ENCODE results near the gene MAPK8IP2.

MAPK8IP2 gene

GRCh38 chr22:50576806-50577696, 23.5 kb upstream of the MAPK8IP2 start:
- Histone ChIP-seq H3K4me1 (ENCODE audit: control insufficient read depth, insufficient read depth, low read length) (peaks cover 29% of the 10 kb centered on the region), H3K9me3 (ENCODE audit: control insufficient read depth, low read length) (no peaks in the 10 kb centered on the region), H3K36me3 (ENCODE audit: control insufficient read depth, insufficient read depth, low read length, severe bottlenecking) (peaks cover 2% of the 10 kb centered on the region), H3K27me3 (replicated peaks; ENCODE audit: control insufficient read depth, insufficient read depth, low read length) (no peaks in the 10 kb centered on the region), H3K4me3 (ENCODE audit: low read length) (peak overlapping the region; percentile 8), H3K9ac (ENCODE audit: low read length) (no peak overlapping the region)
- no peak for DNase-seq (ENCODE audit: low read depth)

- Histone ChIP-seq H3K9me3 (ENCODE audit: control insufficient read depth, low read length) (no peaks in the 10 kb centered on the region), H3K4me1 (ENCODE audit: control insufficient read depth, insufficient read depth, low read length) (peaks cover 30% of the 10 kb centered on the region), H3K4me3 (ENCODE audit: low read length) (peak overlapping the region; percentile 8), H3K27me3 (replicated peaks; ENCODE audit: control insufficient read depth, insufficient read depth, low read length) (no peaks in the 10 kb centered on the region), H3K36me3 (ENCODE audit: control insufficient read depth, insufficient read depth, low read length, severe bottlenecking) (no peaks in the 10 kb centered on the region), H3K9ac (ENCODE audit: low read length) (no peak overlapping the region)
- DNase-seq (ENCODE audit: low read depth), result no peak
These were observed 23.0 kb upstream of the MAPK8IP2 start for GRCh38 chr22:50577697-50577986.

- H3K27me3 ChIP-seq (replicated peaks; ENCODE audit: control insufficient read depth, insufficient read depth, low read length), result no peaks in the 10 kb centered on the region
- H3K4me3 ChIP-seq (ENCODE audit: low read length), result peak within 1 kb of the TSS; percentile 38
- peak; percentile 42 for DNase-seq (ENCODE audit: low read depth)
- H3K9ac ChIP-seq (ENCODE audit: low read length), result peak within 1 kb of the TSS; percentile 66
- H3K4me1 ChIP-seq (ENCODE audit: control insufficient read depth, insufficient read depth, low read length), result peaks cover 30% of the 10 kb centered on the region
- H3K36me3 ChIP-seq (ENCODE audit: control insufficient read depth, insufficient read depth, low read length, severe bottlenecking), result no peaks in the 10 kb centered on the region
- H3K9me3 ChIP-seq (ENCODE audit: control insufficient read depth, low read length), result no peaks in the 10 kb centered on the region
These were observed 22.4 kb upstream of the MAPK8IP2 start, which contains the start of gene CPT1B for GRCh38 chr22:50577987-50578775. Gene CPT1B (minus strand): TSS chr22:50578427. CDS start chr22:50577915, 512 bp downstream.

- Histone ChIP-seq H3K27me3 (replicated peaks; ENCODE audit: control insufficient read depth, insufficient read depth, low read length) (no peaks in the 10 kb centered on the region), H3K9me3 (ENCODE audit: control insufficient read depth, low read length) (no peaks in the 10 kb centered on the region), H3K9ac (ENCODE audit: low read length) (peak overlapping the region; percentile 66), H3K4me1 (ENCODE audit: control insufficient read depth, insufficient read depth, low read length) (peaks cover 36% of the 10 kb centered on the region), H3K36me3 (ENCODE audit: control insufficient read depth, insufficient read depth, low read length, severe bottlenecking) (no peaks in the 10 kb centered on the region), H3K4me3 (ENCODE audit: low read length) (peak overlapping the region; percentile 38)
- no peak for DNase-seq (ENCODE audit: low read depth)
These were observed 21.8 kb upstream of the MAPK8IP2 start for GRCh38 chr22:50578776-50579310.

- H3K4me3 ChIP-seq (ENCODE audit: low read length), result no peak overlapping the region
- no peaks in the 10 kb centered on the region for H3K36me3 ChIP-seq (ENCODE audit: control insufficient read depth, insufficient read depth, low read length, severe bottlenecking)
- peaks cover 36% of the 10 kb centered on the region for H3K4me1 ChIP-seq (ENCODE audit: control insufficient read depth, insufficient read depth, low read length)
- no peak for DNase-seq (ENCODE audit: low read depth)
- H3K9ac ChIP-seq (ENCODE audit: low read length), result no peak overlapping the region
- no peaks in the 10 kb centered on the region for H3K9me3 ChIP-seq (ENCODE audit: control insufficient read depth, low read length)
- H3K27me3 ChIP-seq (replicated peaks; ENCODE audit: control insufficient read depth, insufficient read depth, low read length), result no peaks in the 10 kb centered on the region
These were observed 20.8 kb upstream of the MAPK8IP2 start for GRCh38 chr22:50579752-50580151.

GRCh38 chr22:50581031-50581949, 19.3 kb upstream of the MAPK8IP2 start:
- DNase-seq (ENCODE audit: low read depth), result no peak
- Histone ChIP-seq H3K9me3 (ENCODE audit: control insufficient read depth, low read length) (no peaks in the 10 kb centered on the region), H3K9ac (ENCODE audit: low read length) (peak overlapping the region; percentile 98), H3K4me3 (ENCODE audit: low read length) (peak overlapping the region; percentile 86), H3K27me3 (replicated peaks; ENCODE audit: control insufficient read depth, insufficient read depth, low read length) (no peaks in the 10 kb centered on the region), H3K4me1 (ENCODE audit: control insufficient read depth, insufficient read depth, low read length) (peaks cover 36% of the 10 kb centered on the region), H3K36me3 (ENCODE audit: control insufficient read depth, insufficient read depth, low read length, severe bottlenecking) (no peaks in the 10 kb centered on the region)

GRCh38 chr22:50581950-50582492, 18.6 kb upstream of the MAPK8IP2 start:
- Histone ChIP-seq H3K9ac (ENCODE audit: low read length) (peak overlapping the region; percentile 98), H3K27me3 (replicated peaks; ENCODE audit: control insufficient read depth, insufficient read depth, low read length) (no peaks in the 10 kb centered on the region), H3K36me3 (ENCODE audit: control insufficient read depth, insufficient read depth, low read length, severe bottlenecking) (no peaks in the 10 kb centered on the region), H3K4me1 (ENCODE audit: control insufficient read depth, insufficient read depth, low read length) (peaks cover 36% of the 10 kb centered on the region), H3K4me3 (ENCODE audit: low read length) (peak overlapping the region; percentile 86), H3K9me3 (ENCODE audit: control insufficient read depth, low read length) (no peaks in the 10 kb centered on the region)
- peak; percentile 29 for DNase-seq (ENCODE audit: low read depth)

GRCh38 chr22:50582493-50583293, 17.9 kb upstream of the MAPK8IP2 start, which contains the start of gene CHKB:
Gene CHKB (minus strand): TSS chr22:50582849. CDS start chr22:50582781, 68 bp downstream.
- DNase-seq (ENCODE audit: low read depth), result peak; percentile 100
- H3K9ac ChIP-seq (ENCODE audit: low read length), result peak within 1 kb of the TSS; percentile 98
- H3K4me3 ChIP-seq (ENCODE audit: low read length), result peak within 1 kb of the TSS; percentile 86
- no peaks in the 10 kb centered on the region for H3K9me3 ChIP-seq (ENCODE audit: control insufficient read depth, low read length)
- H3K27me3 ChIP-seq (replicated peaks; ENCODE audit: control insufficient read depth, insufficient read depth, low read length), result no peaks in the 10 kb centered on the region
- H3K36me3 ChIP-seq (ENCODE audit: control insufficient read depth, insufficient read depth, low read length, severe bottlenecking), result no peaks in the 10 kb centered on the region
- H3K4me1 ChIP-seq (ENCODE audit: control insufficient read depth, insufficient read depth, low read length), result peaks cover 33% of the 10 kb centered on the region

- Histone ChIP-seq H3K4me1 (ENCODE audit: control insufficient read depth, insufficient read depth, low read length) (peaks cover 29% of the 10 kb centered on the region), H3K9ac (ENCODE audit: low read length) (peak overlapping the region; percentile 98), H3K9me3 (ENCODE audit: control insufficient read depth, low read length) (no peaks in the 10 kb centered on the region), H3K4me3 (ENCODE audit: low read length) (peak overlapping the region; percentile 86), H3K27me3 (replicated peaks; ENCODE audit: control insufficient read depth, insufficient read depth, low read length) (no peaks in the 10 kb centered on the region), H3K36me3 (ENCODE audit: control insufficient read depth, insufficient read depth, low read length, severe bottlenecking) (no peaks in the 10 kb centered on the region)
- DNase-seq (ENCODE audit: low read depth), result no peak
These were observed 17.2 kb upstream of the MAPK8IP2 start for GRCh38 chr22:50583294-50583861.
